Cardiac septum (tissue), 1 donor: ENCODE results near the gene BMPR2. TPM values are rescaled to one million over a fixed set of nuclear protein-coding genes. Genes with fewer than 3 reads are reported as not detected.

Experiments used
- total RNA-seq: library from RNA; stranded (reverse); fragmentation: NEBNext Ultra II Directional; extraction: Animal tissue kit (Norgen Biotek cat#: 25700); gene quantifications from one replicate; pipeline ENCODE4 v1.2.1, GENCODE V29; 2021
- donor health status: DM: no; HTN: no; CAD: no.

Gene BMPR2
- total RNA-seq, 1 donor from 2014 or later: 83.6 TPM

Other genes with a start within 250 kb of the BMPR2 start
- 59.5 TPM for gene SUMO1, start 137.7 kb upstream of the BMPR2 start, total RNA-seq
- 24.4 TPM for gene NOP58, start 110.6 kb upstream of the BMPR2 start, total RNA-seq